NCI-H2029 treated with DMSO at 0.1 percent for 48 hours (cell line): ENCODE data around the gene IQCN.

Source experiments
- DNase-seq: peaks from one replicate; lab custom pipeline; 2025; lab: John Stamatoyannopoulos, UW

Gene IQCN

GRCh38 chr19:18264137-18264854 lies 10.0 kb downstream of the IQCN start:
- no peak for DNase-seq

DNA sequence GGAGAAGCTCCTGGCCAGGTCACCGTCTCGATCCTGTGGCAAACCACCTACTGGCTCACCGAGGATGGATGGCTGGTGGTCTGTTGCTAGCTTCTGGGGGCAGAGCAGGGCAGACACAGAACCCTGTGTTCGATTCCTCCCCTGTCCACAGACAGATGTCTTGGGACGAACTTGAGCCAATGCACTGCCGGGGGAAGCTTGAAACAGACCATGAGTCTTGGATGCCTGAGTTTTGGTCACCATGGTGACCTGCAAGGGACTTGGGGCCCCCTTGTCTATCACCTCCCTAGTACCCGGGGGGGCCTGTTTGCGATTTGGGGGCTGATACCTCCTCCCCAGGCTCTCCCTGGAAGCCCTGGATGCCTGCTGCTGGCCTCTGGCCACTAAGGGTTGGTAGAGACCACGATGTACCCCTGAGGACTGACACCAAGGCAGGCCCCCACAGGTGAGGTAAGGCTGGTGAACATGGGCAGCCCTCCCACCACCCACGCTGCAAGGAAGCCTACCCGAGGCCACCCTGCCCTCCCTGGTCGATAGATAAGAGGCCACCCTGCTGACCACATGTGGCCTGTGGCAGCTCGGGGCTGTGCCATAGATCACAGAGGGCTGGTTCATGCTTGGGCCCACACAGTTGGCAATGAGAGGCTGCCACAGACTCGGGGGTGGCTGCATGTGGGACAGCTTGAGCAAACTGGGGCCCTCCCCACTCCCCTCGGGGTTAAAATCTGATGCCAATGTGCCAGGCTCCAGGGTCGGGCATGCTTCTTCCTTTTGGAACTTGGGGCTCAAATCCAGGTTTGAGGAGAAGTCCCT lies 10.7 kb downstream of the IQCN start:
- no peak for DNase-seq

GRCh38 chr19:18262917-18263316 lies 11.3 kb downstream of the IQCN start:
- DNase-seq, result no peak

DNA sequence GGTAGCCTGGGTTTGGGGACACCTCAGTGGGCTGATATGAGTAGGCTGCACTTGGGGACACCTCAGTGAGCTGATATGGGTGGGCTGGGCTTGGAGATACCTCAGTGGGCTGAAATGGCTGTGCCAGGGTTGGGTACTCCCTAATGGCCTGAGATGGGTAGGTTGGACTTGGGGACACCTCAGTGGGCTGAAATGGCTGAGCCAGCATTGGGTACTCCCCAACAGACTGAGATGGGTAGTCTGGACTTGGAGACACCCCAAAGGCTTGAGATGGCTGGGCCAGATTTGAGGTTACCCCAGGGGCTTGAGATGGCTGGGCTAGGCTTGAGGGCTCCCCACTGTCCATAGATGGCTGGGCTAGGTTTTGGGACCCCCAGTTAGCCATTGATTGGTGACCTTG lies 12.1 kb downstream of the IQCN start:
- DNase-seq, result no peak

- no peak for DNase-seq
These were observed 12.8 kb downstream of the IQCN start for GRCh38 chr19:18261474-18261873.

- no peak for DNase-seq
These were observed 14.4 kb downstream of the IQCN start for GRCh38 chr19:18259893-18260292.

- no peak for DNase-seq
These were observed 16.5 kb downstream of the IQCN start for GRCh38 chr19:18257503-18258470.

- no peak for DNase-seq
These were observed 19.4 kb downstream of the IQCN start for GRCh38 chr19:18254546-18255503.

DNA sequence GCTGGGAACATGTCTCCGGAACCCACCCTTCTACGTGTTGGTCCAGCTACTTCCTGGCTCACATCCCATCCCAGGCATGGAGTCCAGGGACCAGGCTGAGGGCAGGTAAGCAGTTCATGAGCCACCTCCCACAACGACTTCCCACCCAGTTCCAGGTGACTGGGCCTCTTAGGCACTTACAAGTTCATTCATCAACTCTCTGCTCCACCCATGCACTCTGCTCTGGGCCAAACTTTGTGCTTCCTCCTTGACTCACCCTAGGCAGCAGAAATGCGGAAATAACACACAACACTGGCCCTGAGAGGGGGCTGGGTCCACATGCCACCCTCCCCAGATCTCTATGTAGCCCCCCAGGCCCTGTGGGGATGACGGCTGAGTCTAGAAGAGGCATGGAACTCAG lies 20.5 kb downstream of the IQCN start:
- DNase-seq, result no peak

DNA sequence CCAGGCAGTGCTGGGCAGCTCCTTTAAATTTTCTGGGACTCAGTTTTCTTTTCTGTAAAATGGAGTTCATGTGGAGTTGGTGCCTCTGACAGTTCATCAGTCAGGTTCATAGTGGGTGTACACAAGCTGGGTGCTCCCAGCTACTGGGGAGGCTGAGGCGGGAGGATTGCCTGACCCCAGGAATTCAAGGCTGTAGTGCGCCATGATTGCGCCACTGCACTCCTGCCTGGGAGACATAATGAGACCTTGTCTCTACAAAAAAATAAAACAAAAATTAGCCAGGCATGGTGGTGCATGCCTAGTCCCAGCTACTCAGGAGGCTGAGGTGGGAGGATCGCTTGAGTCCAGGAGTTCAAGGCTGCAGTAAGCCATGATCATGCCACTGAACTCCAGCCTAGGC lies 21.1 kb downstream of the IQCN start:
- no peak for DNase-seq

GRCh38 chr19:18252370-18252717 lies 21.9 kb downstream of the IQCN start:
- DNase-seq, result no peak

DNA sequence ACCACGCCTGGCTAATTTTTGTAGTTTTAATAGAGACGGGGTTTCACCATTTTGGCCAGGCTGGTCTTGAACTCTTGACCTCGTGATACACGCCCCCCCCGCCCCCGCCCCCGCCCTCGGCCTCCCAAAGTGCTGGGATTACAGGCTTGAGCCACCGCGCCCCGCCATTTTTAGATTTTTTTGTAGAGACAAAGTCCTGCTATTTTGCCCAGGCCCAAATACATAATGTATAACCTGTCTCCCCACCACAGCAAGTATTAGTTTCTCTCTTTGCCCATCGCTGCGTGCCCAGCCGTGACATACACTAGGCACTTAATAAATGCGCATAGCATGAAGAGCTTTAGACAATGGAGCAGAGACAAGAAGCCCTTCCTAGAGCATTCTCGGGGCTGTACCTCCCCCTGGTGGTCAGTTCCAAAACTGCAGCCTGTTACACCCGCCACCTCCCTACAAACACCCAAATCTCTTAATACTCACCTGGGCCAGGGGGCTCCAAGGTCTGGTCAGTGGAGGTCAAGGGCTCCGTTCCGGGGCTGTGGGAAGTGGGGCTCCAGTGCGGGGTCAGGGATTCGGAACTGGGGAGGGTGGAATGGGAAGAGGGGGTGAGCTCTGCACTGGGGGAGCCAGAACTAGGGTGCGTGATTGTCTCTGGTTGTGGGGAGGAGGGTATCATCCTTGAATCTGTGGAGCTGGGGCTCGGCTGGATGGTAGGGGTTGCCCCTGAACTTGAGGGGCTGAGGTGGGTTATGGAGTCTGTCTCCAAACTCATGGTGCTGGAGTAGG lies 22.5 kb downstream of the IQCN start:
- peak; percentile 67 for DNase-seq

DNA sequence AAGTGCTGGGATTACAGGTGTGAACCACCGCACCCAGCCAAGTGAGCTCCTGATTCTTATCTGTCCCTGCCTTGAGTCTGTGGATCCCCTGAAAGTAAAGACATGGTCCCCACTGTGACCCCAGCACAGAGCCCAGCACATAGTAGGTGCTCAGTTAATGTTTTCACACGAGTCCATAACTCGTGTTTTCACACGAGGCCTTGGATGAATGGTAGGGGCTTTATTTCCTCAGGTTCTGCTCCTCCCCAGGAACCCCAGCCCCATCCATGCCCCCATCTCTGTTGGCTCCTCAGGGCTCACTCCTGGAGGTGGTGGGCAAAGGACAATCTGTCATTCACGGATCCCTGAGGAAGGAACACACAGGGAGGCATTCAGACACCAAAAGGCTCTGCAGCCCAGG lies 24.4 kb downstream of the IQCN start:
- DNase-seq, result no peak

DNA sequence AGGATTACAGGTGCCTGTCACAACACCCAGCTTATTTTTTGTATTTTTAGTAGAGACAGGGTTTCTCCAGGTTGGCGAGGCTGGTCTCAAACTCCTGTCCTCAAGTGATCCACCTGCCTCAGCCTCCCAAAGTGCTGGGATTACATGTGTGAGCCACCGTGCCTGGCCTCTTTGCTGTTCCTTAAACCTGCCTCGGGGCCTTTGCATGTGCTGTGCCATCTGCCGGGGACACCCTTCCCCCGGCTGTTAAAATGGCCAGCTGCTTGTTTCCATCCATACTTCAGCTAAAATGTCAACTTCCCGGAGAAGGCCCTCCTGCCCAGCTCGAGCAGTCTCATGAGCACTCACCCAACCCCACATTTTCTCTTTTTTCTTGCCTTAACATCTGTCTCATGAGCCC lies 29.0 kb downstream of the IQCN start:
- DNase-seq, result no peak

- no peak for DNase-seq
These were observed 34.9 kb downstream of the IQCN start for GRCh38 chr19:18239303-18239702.

- DNase-seq, result no peak
These were observed 40.1 kb downstream of the IQCN start for GRCh38 chr19:18234194-18234593.

DNA sequence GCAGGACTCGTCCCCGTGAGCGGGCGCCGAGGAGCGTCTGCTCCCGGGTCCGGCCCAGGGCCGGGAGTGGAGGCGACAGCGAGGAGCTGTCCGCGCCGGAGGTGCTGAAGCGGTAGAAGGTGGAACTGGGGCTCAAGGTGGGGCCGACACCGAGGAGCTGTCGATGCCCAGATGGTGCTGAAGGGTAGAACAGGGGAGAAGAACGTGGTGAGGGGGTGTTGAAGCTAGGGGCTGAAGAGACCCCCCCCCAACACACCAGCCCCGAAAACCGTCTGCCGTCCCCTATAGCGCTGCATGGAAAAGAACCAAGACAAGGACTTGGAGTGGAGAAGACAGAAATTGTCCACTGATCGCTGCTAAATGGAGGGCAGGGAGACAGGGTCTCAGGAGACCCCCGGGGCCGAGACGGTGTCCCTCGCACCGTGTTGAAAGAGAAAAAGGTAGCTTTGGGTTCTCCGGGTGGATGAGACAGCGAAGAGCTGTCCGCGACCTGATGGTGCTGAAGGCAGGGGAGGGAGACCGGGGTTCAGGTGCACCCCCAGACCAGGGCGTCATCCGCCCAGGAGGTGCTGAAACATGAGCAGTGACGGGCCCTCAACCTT lies 40.9 kb downstream of the IQCN start:
- DNase-seq, result no peak

DNA sequence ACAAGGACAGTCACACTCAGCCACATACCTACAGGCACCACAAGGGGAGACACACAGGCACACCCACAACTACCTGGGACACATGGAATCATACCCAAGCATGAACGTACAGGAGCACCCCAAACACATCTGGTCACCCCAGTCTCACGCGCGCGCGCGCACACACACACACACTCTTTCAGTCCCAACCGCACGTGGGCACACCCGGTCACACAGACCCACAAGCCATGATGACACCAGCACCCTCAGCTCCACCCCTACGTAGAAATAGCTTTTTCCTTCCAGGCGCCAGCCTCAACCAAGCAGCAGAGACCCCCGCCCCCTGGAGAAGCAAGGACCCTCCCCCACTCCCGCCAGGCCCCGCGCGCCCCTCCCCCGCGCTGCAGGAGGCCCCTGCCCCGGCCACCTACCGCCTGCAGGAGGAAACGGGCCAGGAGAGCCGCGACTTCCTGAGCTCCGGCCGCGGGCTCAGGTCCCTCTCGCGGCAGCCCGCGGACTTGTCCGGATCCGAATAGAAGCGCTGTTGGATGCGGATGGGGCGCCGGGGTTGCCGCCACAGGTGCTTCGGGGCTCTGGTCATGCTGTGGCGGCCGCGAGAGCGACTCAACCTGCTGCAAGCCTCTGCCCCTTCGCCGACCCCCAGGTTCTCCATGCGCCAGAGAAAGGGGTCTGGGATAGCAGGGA lies 41.6 kb downstream of the IQCN start:
- DNase-seq, result no peak

GRCh38 chr19:18231775-18232174 lies 42.5 kb downstream of the IQCN start:
- DNase-seq, result no peak
